Fibroblast of villous mesenchyme (primary cell): ENCODE results near the gene PLAC9. TPM values are rescaled to one million over a fixed set of nuclear protein-coding genes. Genes with fewer than 3 reads are reported as not detected.

Experiments used
- DNase-seq: peaks from one replicate; pipeline ENCODE4 v3.0.0-alpha.2; 2010; ENCODE audit warnings: low read depth
- H3K4me3 ChIP-seq: 2 replicates; pipeline ENCODE4 v1.5.1; 2011; ENCODE audit warnings: low read depth, mild to moderate bottlenecking, low read length
- CTCF ChIP-seq: IDR thresholded peaks from 2 replicates; pipeline ENCODE4 v1.5.1; 2012; ENCODE audit warnings: low read depth, mild to moderate bottlenecking, low read length; ENCODE audit not compliant: insufficient read depth
- total RNA-seq: library from RNA; depleted of rRNA; stranded (reverse); fragments of >200 nt; gene quantifications from 2 replicates; pipeline ENCODE4 v1.2.3, GENCODE V29; 2012

Gene PLAC9
- total RNA-seq, 1 donor = 0.43 TPM

DNA sequence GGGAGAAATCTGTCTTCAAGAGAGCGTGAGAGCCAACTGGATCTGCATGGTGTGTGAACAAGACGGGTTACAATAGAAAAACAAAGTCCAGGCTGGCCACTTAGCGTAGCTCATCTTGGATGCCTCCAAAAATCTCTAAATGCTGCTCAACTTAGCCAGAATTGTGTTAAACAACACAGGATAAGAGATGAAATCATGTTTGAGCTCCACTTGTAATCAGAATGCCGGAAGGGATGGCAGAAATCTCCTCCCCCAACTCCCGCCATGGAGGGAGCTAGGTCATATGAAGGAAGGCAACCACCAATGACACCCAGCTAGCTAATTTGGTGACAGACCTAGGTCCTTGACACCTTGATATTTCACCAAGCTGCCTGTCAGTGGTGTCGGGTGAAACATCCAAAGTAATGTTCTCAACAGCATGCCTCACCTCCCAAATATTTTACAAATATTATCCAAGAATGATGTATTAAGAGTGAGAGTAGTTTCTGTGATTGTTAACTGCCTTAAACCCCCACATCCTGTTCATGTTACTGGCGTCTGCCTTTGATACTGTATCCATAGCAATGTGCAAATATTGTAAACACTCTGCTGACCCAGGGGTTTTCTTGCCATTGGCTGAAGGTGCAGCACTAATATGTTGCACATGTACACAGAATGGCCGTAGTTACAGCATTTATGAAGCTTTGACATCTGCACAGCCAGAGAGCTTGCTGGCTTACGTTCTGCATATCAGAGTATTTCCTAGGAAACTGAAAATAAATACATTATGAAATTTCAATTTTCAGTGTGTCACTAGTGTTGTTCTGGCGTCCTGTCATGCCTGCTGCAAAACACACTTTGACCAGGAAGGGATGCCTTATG lies 28.2 kb upstream of the PLAC9 start:
- no peak for TF ChIP-seq CTCF
- peak; percentile 80 for DNase-seq
- no peak overlapping the region for H3K4me3 ChIP-seq

DNA sequence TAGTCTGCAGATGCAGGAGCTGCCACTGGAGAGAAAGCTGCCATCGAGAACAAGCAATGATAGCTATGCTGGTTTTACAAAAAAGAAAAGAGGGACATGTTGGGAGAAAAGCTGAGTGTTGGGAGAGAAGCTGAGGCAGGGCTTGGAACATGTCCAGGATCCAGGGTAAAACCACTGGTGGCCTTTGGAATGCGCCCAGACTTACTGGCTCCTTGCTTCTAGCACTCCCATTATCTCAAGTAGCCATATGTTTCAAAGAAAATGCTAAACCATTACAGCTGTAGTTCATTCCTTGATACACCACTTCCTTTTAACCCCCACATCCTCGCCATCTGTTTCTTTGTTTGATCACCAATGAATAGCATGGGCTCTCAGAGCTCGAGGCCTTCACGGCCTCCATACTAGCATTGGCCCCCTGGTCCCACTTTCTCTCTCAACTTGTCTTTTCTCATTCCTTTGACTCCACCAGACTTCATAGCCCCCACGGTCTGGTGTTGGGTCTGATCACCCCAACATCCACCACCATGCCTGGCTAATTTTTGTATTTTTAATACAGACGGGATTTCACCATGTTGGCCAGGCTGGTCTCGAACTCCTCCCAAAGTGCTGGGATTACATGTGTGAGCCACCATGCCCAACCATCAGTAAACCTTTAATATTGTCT lies 23.8 kb upstream of the PLAC9 start:
- no peak for DNase-seq
- no peak for TF ChIP-seq CTCF
- H3K4me3 ChIP-seq = no peak overlapping the region

GRCh38 chr10:80110986-80111385 lies 21.5 kb upstream of the PLAC9 start:
- H3K4me3 ChIP-seq = no peak overlapping the region
- DNase-seq = no peak
- TF ChIP-seq CTCF = no peak

DNA sequence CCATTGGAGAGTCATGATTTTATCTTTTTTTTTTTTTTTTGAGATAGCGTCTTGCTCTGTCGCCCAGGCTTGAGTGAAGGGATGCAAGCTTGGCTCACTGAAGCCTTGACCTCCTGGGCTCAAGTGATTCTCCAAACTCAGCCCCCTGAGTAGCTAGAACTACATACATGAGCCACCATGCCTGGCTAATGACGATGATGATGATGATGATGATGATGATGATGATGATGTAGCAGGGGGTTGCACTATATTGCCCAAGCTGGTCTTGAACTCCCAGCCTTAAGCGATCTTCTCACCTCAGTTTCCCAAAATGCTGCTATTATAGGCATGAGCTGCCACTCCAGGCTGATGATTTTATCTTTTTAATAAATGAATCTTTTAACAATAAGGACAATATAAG lies 13.9 kb upstream of the PLAC9 start:
- no peak for DNase-seq
- no peak overlapping the region for H3K4me3 ChIP-seq
- no peak for TF ChIP-seq CTCF

DNA sequence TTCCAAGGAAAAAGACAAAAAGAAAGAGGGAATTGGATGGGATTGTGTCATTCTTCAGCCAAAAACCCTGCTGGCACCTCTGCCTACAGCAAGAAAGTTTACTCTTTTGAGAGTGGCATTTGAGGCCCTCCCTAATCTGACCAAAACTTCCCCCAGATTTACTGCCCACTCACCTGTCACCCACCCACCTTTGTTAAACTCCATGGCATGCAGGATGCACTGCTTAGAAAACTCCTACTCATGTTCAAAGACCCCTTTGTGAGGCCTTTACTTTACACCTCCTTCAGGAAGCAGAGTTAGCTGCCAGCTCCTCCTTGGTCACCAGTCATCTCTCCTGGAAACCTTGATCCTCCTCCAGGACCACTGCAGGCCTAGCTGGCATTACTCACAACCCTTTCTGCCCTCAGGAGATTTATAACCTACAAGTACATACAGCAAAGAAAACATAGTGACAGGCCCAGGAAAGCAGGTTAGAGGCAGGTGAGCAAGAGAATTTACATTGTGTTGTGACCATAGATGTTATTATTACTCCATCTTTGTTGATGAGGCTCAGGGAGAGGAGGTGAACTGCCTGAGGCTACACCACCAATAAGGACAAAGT lies 10.3 kb upstream of the PLAC9 start:
- DNase-seq = no peak
- TF ChIP-seq CTCF = no peak
- no peak overlapping the region for H3K4me3 ChIP-seq

- no peak for DNase-seq
- no peak overlapping the region for H3K4me3 ChIP-seq
- TF ChIP-seq CTCF = no peak
These were observed 9.8 kb upstream of the PLAC9 start for GRCh38 chr10:80122746-80123145.
